Stomach (tissue), 9 donors: ENCODE results near the gene BSCL2. TPM values are rescaled to one million over a fixed set of nuclear protein-coding genes. Genes with fewer than 3 reads are reported as not detected.

ENCODE experiments used
- DNase-seq, 2 donors: peaks; one replicate each; pipeline versions ENCODE4 v3.0.0 to v3.0.0-alpha.2; 2013 to 2019
- H3K27ac ChIP-seq, 5 donors: fragments of 200-600 bp in 4 of 5; sonication (generic) in 4 of 5; one replicate each; pipeline ENCODE4 v1.5.1; 2013 to 2019; ENCODE audit warnings: mild to moderate bottlenecking in 1 of 5, moderate library complexity in 1 of 5
- H3K27me3 ChIP-seq, 3 donors: fragments of 200-600 bp; sonication (generic); one replicate each; pipeline ENCODE4 v1.5.1; 2017 to 2019; ENCODE audit warnings: mixed run types in 1 of 3
- H3K36me3 ChIP-seq, 4 donors: fragments of 200-600 bp; sonication (generic); 1 replicate in 3 of 4; 2 replicates in 1 of 4; pipeline ENCODE4 v1.5.1; 2016 to 2019
- H3K4me1 ChIP-seq, 4 donors: fragments of 200-600 bp; sonication (generic); one replicate each; pipeline ENCODE4 v1.5.1; 2016 to 2019
- H3K4me3 ChIP-seq, 4 donors: fragments of 200-600 bp; sonication (generic) in 3 of 4; one replicate each; pipeline ENCODE4 v1.5.1; 2016 to 2019; ENCODE audit warnings: mild to moderate bottlenecking in 1 of 4
- H3K9me3 ChIP-seq, 4 donors: fragments of 200-600 bp; sonication (generic); one replicate each; pipeline ENCODE4 v1.5.1; 2016 to 2019
- EP300 ChIP-seq: sonication (generic); formaldehyde crosslinking; IDR thresholded peaks from one replicate; pipeline ENCODE4 v1.6.1; 2017; ENCODE audit warnings: antibody characterized with exemption
- POLR2A ChIP-seq, 4 donors: fragments of 450-650 bp; IDR thresholded peaks; one replicate each; pipeline ENCODE4 v1.6.1; 2016; ENCODE audit warnings: antibody characterized with exemption in 4 of 4, control low read depth in 2 of 4, mild to moderate bottlenecking in 1 of 4, moderate library complexity in 1 of 4
- POLR2AphosphoS5 ChIP-seq, 3 donors: sonication (generic); formaldehyde crosslinking; IDR thresholded peaks; one replicate each; pipeline ENCODE4 v1.6.1; 2016; ENCODE audit warnings: antibody characterized with exemption in 3 of 3
- WGBS, 5 donors: extraction: QIAGEN DNeasy Blood & Tissue Kit in 3 of 5; methylation state at CpG; one replicate each; pipeline versions ENCODE4 v1.1.5 to v1.1.7; 2013 to 2018; 5-methylcytosine and 5-hydroxymethylcytosine counted together
- intact Hi-C: fragments of 100-400 bp; cut with DNase I; formaldehyde crosslinking; loops from one replicate; pipeline ENCODE4 v1.15.1; 2023; ENCODE audit warnings: low total_unique reads
- polyA plus RNA-seq, 3 donors: library from polyadenylated mRNA; stranded (reverse); fragments of 200-250 nt; gene quantifications; one replicate each; pipeline ENCODE4 v1.2.3, GENCODE V29; 2013
- total RNA-seq, 5 donors: library from RNA; depleted of rRNA; stranded (reverse); fragments of >200 nt; gene quantifications; one replicate each; pipeline versions ENCODE4 v1.1.0 to v1.2.3, GENCODE V29; 2014 to 2016
- TF ChIP-seq, protein P1 (sequence below), 7 experiments: fragments of 450-650 bp in 4 of 7; fragments of 200-600 bp in 3 of 7; sonication (generic) in 3 of 7; IDR thresholded peaks; one replicate each; pipeline ENCODE4 v1.5.1; 2016 to 2019; ENCODE audit warnings: antibody characterized with exemption in 7 of 7, control low read depth in 2 of 7, mild to moderate bottlenecking in 1 of 7
- donor health status: healthy with polysubstance abuse.
- donor health status: Bipolar disorder and iron deficiency.
- donor health status: healthy.

BSCL2 gene
- total and polyA plus RNA-seq, 8 donors: 29.9 to 144 (median 94.3) TPM

DNA sequence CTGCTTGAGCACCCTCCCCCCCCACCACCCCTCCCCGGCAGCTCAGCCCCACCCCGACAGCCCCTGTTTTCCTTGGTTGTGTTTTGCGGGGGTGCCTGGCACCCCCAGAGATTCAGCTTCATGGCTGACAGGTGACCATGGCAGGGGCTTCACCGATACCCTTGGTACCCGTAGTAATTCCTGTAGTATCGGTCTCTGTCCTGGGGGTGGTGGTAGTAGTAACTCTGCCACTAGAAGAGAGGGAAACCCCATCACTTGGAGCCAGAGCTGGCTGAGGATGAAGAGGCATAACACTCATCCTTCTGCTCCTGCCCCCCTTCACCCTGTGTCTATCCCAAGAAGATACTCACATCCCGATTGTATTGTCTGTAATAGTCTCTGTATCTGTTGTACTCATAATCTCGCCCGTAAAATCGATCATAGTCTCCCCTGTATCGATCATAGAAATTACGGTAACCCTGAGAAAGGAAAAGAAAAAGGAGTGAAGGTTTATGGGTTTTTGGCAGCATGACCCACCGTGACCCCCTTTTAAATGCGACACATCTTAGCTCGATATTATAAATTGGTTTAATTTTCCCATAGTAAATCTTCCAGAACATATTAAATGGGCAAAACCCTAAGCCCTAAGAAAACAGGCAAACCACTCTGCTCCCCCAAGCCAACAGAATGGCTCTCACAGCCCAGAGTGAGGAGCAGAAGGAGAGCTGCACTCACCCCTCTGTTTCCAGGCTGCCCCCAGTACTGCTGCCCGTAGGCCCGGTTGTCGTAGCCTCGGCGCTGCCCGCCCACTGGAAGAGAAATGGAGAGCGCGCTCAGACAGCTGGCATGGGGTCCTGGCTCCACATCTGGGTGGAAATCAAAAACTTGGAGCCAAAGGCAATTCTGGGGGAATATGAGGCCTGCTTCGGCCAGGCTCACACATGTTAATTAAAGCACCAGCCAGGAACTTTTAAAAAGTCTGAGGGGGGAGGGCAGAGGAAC lies 8.2 kb upstream of the BSCL2 start:
- Histone ChIP-seq H3K4me3 (no peak overlapping the region), H3K9me3 (no peaks in the 10 kb centered on the region), H3K27me3 (no peaks in the 10 kb centered on the region), H3K27ac (peak overlapping the region; percentile 35 to 81 (median 63)), H3K36me3 (peaks cover 85 to 99% (median 98%) of the 10 kb centered on the region in 4 donors), H3K4me1 (peaks cover 43 to 95% (median 66%) of the 10 kb centered on the region in 4 donors)
- intact Hi-C loops: no loop called here
- 87 to 91% (median 88%) methylated on average over 24 of the region's 24 CpGs for WGBS, 5 donors
- no peak for DNase-seq
- no peak for TF ChIP-seq POLR2AphosphoS5 (IDR thresholded peaks at IDR 0.05)
- TF ChIP-seq, protein P1, sequence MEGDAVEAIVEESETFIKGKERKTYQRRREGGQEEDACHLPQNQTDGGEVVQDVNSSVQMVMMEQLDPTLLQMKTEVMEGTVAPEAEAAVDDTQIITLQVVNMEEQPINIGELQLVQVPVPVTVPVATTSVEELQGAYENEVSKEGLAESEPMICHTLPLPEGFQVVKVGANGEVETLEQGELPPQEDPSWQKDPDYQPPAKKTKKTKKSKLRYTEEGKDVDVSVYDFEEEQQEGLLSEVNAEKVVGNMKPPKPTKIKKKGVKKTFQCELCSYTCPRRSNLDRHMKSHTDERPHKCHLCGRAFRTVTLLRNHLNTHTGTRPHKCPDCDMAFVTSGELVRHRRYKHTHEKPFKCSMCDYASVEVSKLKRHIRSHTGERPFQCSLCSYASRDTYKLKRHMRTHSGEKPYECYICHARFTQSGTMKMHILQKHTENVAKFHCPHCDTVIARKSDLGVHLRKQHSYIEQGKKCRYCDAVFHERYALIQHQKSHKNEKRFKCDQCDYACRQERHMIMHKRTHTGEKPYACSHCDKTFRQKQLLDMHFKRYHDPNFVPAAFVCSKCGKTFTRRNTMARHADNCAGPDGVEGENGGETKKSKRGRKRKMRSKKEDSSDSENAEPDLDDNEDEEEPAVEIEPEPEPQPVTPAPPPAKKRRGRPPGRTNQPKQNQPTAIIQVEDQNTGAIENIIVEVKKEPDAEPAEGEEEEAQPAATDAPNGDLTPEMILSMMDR (IDR thresholded peaks at IDR 0.05): no peak
- TF ChIP-seq EP300: no peak
- TF ChIP-seq POLR2A (IDR thresholded peaks at IDR 0.05): no peak

DNA sequence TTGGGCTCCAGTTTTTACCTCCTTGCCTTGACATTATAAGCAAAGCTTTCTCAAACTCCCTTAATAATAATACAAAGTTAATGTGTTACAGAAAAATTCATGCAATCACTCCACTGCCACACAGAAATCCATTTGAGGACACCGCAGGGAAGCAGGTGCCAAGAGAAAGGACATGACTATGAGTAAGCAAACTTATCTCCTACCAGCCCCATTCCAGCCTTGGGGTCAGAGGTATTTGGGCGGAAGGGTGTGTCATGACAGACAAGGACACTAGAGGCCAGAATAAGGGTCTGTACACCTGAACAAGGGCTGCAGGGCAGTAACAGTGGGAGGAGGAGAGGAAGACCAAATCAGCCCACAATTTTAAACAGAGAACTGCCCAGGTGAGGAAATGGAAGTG lies 6.1 kb upstream of the BSCL2 start:
- TF ChIP-seq, protein P1 (IDR thresholded peaks at IDR 0.05): no peak
- peak in 1 of 3 donors; percentile 55 for TF ChIP-seq POLR2AphosphoS5 (IDR thresholded peaks at IDR 0.05)
- peak; percentile 60 to 77 for DNase-seq

DNA sequence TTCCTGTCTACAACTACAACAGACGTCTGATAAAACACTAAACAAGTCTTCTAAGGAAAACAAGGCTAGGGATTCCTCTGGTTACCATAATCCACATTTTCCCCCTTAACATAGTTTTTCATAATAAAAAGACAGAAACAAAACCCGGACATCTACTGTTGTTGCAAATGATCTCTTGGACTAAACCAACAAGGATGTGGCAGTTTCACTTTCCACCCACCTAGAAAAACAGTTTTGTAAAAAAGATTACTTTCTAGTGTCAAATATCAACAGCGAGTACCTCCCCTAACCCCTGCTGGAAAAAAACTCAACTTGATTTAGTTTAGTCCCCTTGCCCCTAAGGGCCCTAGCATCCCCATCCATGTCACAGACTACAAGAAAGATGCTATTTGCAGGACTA lies 5.6 kb upstream of the BSCL2 start:
- intact Hi-C loops: no loop called here
- Histone ChIP-seq H3K36me3 (peaks cover 60 to 75% (median 73%) of the 10 kb centered on the region in 4 donors), H3K4me3 (no peak overlapping the region), H3K27me3 (no peaks in the 10 kb centered on the region), H3K27ac (peak overlapping the region in 4 of 5 donors; percentile 61 to 81 (median 68)), H3K4me1 (peaks cover 42 to 93% (median 72%) of the 10 kb centered on the region in 4 donors), H3K9me3 (no peaks in the 10 kb centered on the region)
- 33 to 39% (median 35%) methylated on average over 3 of the region's 3 CpGs for WGBS, 5 donors
- TF ChIP-seq POLR2A (IDR thresholded peaks at IDR 0.05): no peak
- TF ChIP-seq, protein P1 (IDR thresholded peaks at IDR 0.05): no peak
- no peak for TF ChIP-seq EP300
- no peak for TF ChIP-seq POLR2AphosphoS5 (IDR thresholded peaks at IDR 0.05)
- DNase-seq: no peak

More for the DNA sequence above, 6.1 kb upstream of the BSCL2 start:
- Histone ChIP-seq H3K9me3 (no peaks in the 10 kb centered on the region), H3K4me3 (no peak overlapping the region), H3K36me3 (peaks cover 64 to 80% (median 78%) of the 10 kb centered on the region in 4 donors), H3K4me1 (peaks cover 46 to 93% (median 69%) of the 10 kb centered on the region in 4 donors), H3K27me3 (no peaks in the 10 kb centered on the region), H3K27ac (peak overlapping the region; percentile 43 to 81 (median 63))
- 24 to 63% (median 38%) methylated on average over 2 of the region's 2 CpGs for WGBS, 5 donors
- intact Hi-C loops: no loop called here

DNA sequence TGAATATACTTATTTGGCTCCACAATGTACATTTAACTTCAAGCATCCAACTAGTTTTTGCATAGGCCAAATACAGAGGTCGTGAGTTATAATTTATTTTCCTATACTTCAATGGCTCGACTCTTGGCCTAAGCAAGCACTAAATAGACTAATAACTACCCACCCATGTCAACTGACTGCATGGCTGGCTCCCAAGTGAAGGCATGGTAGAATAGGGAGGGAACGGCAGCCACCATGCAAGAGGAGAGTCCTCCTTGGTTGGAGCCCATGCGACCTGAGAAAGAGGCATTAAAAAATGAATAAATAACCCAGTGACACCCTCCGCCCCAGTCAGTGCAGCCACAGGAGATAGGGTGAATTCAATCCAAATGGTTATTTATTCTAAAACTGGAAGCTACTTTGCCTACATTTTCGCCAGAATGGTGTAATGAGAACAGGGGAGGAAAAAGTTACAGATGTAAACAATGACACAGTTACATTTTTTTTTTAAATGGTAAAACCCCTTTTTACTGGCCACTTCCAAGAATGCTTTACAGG lies 5.1 kb upstream of the BSCL2 start:
- no peaks in the 10 kb centered on the region for H3K9me3 ChIP-seq
- peaks cover 54 to 70% (median 68%) of the 10 kb centered on the region in 4 donors for H3K36me3 ChIP-seq
- peak overlapping the region in 4 of 5 donors; percentile 61 to 81 (median 68) for H3K27ac ChIP-seq
- H3K4me3 ChIP-seq: no peak overlapping the region
- H3K4me1 ChIP-seq: peaks cover 43 to 93% (median 74%) of the 10 kb centered on the region in 4 donors
- 57 to 73% (median 58%) methylated on average over 6 of the region's 6 CpGs for WGBS, 5 donors
- intact Hi-C loops: no loop called here
- no peak for DNase-seq
- H3K27me3 ChIP-seq: no peaks in the 10 kb centered on the region
- TF ChIP-seq POLR2A (IDR thresholded peaks at IDR 0.05) (no peak), POLR2AphosphoS5 (IDR thresholded peaks at IDR 0.05) (no peak), EP300 (no peak)
- TF ChIP-seq, protein P1 (IDR thresholded peaks at IDR 0.05): no peak
